Testis (tissue), 3 donors: ENCODE data around the gene HAT1. TPM values are rescaled to one million over a fixed set of nuclear protein-coding genes. Genes with fewer than 3 reads are reported as not detected.

Experiments
- DNase-seq: peaks from one replicate; pipeline ENCODE4 v3.0.0-alpha.2; 2019
- H3K27ac ChIP-seq, 2 donors: fragments of 200-600 bp; sonication (generic); one replicate each; pipeline ENCODE4 v1.5.1; 2019
- H3K27me3 ChIP-seq: fragments of 200-600 bp; sonication (generic); one replicate; pipeline ENCODE4 v1.5.1; 2019
- H3K36me3 ChIP-seq: fragments of 200-600 bp; sonication (generic); one replicate; pipeline ENCODE4 v1.5.1; 2017; ENCODE audit warnings: low read depth; ENCODE audit errors: missing control alignments
- H3K4me1 ChIP-seq: fragments of 200-600 bp; sonication (generic); one replicate; pipeline ENCODE4 v1.5.1; 2019
- H3K4me3 ChIP-seq, 2 donors: fragments of 200-600 bp; sonication (generic); one replicate each; pipeline ENCODE4 v1.5.1; 2017 to 2019
- H3K9me3 ChIP-seq: fragments of 200-600 bp; sonication (generic); one replicate; pipeline ENCODE4 v1.5.1; 2017
- CTCF ChIP-seq, 3 experiments: fragments of 450-650 bp in 2 of 3; fragments of 200-600 bp in 1 of 3; sonication (generic) in 1 of 3; IDR thresholded peaks; one replicate each; pipeline ENCODE4 v1.5.1; 2016 to 2019; ENCODE audit warnings: antibody characterized with exemption in 3 of 3, mild to moderate bottlenecking in 2 of 3, moderate library complexity in 1 of 3
- POLR2A ChIP-seq: fragments of 450-650 bp; IDR thresholded peaks from one replicate; pipeline ENCODE4 v1.6.1; 2017; ENCODE audit warnings: antibody characterized with exemption, mild to moderate bottlenecking, moderate library complexity
- WGBS, 2 donors: methylation state at CpG; one replicate each; pipeline ENCODE4 v1.1.5; 2018; 5-methylcytosine and 5-hydroxymethylcytosine counted together
- intact Hi-C: fragments of 100-400 bp; cut with DNase I; formaldehyde crosslinking; loops from one replicate; pipeline ENCODE4 v1.15.1; 2023; ENCODE audit warnings: low total_unique reads
- polyA plus RNA-seq: library from polyadenylated mRNA; stranded (reverse); fragments of 350-450 nt; fragmentation: Illumina TruSeq; extraction: RNeasy Lipid Tissue Mini Kit (QIAGEN cat#74804); gene quantifications from one replicate; pipeline ENCODE4 v1.2.3, GENCODE V29; 2014; ENCODE audit warnings: low read depth, low replicate concordance; ENCODE audit not compliant: insufficient read depth
- total RNA-seq, 2 donors: library from RNA; depleted of rRNA; stranded (reverse); fragments of >200 nt; gene quantifications; one replicate each; pipeline ENCODE4 v1.2.3, GENCODE V29; 2016

The HAT1 gene
- total and polyA plus RNA-seq, 3 donors from 2014 or later, result 34.5 to 46.3 (median 38.2) TPM

GRCh38 chr2:171941316-171941699 is 19.0 kb downstream of the HAT1 start:
- Histone ChIP-seq H3K4me1 (no peaks in the 10 kb centered on the region), H3K9me3 (no peaks in the 10 kb centered on the region), H3K27ac (no peak overlapping the region), H3K4me3 (no peak overlapping the region), H3K36me3 (no peaks in the 10 kb centered on the region), H3K27me3 (no peaks in the 10 kb centered on the region)
- TF ChIP-seq POLR2A, result no peak
- TF ChIP-seq CTCF (IDR thresholded peaks at IDR 0.05), result no peak
- intact Hi-C loops, result no loop called here
- DNase-seq, result no peak
- WGBS, 2 donors, result 89 to 96% methylated on average over 6 of the region's 6 CpGs

GRCh38 chr2:171943869-171944268 is 21.6 kb downstream of the HAT1 start:
- Histone ChIP-seq H3K4me1 (no peaks in the 10 kb centered on the region), H3K4me3 (no peak overlapping the region), H3K9me3 (no peaks in the 10 kb centered on the region), H3K36me3 (no peaks in the 10 kb centered on the region), H3K27me3 (no peaks in the 10 kb centered on the region), H3K27ac (no peak overlapping the region)
- intact Hi-C loops, result no loop called here
- DNase-seq, result no peak
- WGBS, 2 donors, result 57 to 86% methylated on average over 4 of the region's 4 CpGs
- TF ChIP-seq CTCF (IDR thresholded peaks at IDR 0.05), result no peak

GRCh38 chr2:171952276-171952675 is 30.0 kb downstream of the HAT1 start:
- intact Hi-C loops, result no loop called here
- H3K27ac ChIP-seq, result no peak overlapping the region
- no peaks in the 10 kb centered on the region for H3K4me1 ChIP-seq
- no peaks in the 10 kb centered on the region for H3K9me3 ChIP-seq
- H3K36me3 ChIP-seq, result no peaks in the 10 kb centered on the region
- no peak for TF ChIP-seq POLR2A
- TF ChIP-seq CTCF (IDR thresholded peaks at IDR 0.05), result no peak
- H3K4me3 ChIP-seq, result no peak overlapping the region
- no peaks in the 10 kb centered on the region for H3K27me3 ChIP-seq
- no peak for DNase-seq

GRCh38 chr2:171952748-171953147 is 30.5 kb downstream of the HAT1 start:
- no peaks in the 10 kb centered on the region for H3K27me3 ChIP-seq
- intact Hi-C loops, result no loop called here
- no peak overlapping the region for H3K27ac ChIP-seq
- no peak for TF ChIP-seq POLR2A
- TF ChIP-seq CTCF (IDR thresholded peaks at IDR 0.05), result no peak
- H3K4me1 ChIP-seq, result no peaks in the 10 kb centered on the region
- WGBS, 2 donors, result 94 to 95% methylated on average over 3 of the region's 3 CpGs
- no peaks in the 10 kb centered on the region for H3K36me3 ChIP-seq
- H3K9me3 ChIP-seq, result no peaks in the 10 kb centered on the region
- no peak overlapping the region for H3K4me3 ChIP-seq
- no peak for DNase-seq

- Histone ChIP-seq H3K27ac (no peak overlapping the region), H3K4me3 (no peak overlapping the region), H3K9me3 (no peaks in the 10 kb centered on the region), H3K27me3 (no peaks in the 10 kb centered on the region), H3K36me3 (no peaks in the 10 kb centered on the region), H3K4me1 (no peaks in the 10 kb centered on the region)
- DNase-seq, result no peak
- intact Hi-C loops, result no loop called here
- whole genome bisulfite sequencing, 2 donors, result 88 to 90% methylated on average over 7 of the region's 7 CpGs
- TF ChIP-seq POLR2A, result no peak
- no peak for TF ChIP-seq CTCF (IDR thresholded peaks at IDR 0.05)
Observed at GRCh38 chr2:171956135-171956825, 34.0 kb downstream of the HAT1 start.
